MM.1S (cell line): Measurements from ENCODE around the gene SURF1.

Source experiments
- CTCF ChIP-seq: fragments of 300-600 bp; sonication (generic); IDR thresholded peaks from 2 replicates; pipeline ENCODE4 v1.5.1; 2016; ENCODE audit warnings: antibody characterized with exemption, low read length, mixed read lengths
- EZH2 ChIP-seq: fragments of 300-600 bp; sonication (generic); optimal IDR thresholded peaks from 2 replicates; pipeline ENCODE3; 2017; ENCODE audit warnings: low read depth, mild to moderate bottlenecking, antibody characterized with exemption, low read length, mixed read lengths

GRCh38 chr9:133389025-133389557 lies 32.8 kb upstream of the SURF1 start:
- no peak for TF ChIP-seq CTCF
- TF ChIP-seq EZH2 = no peak
